ENCODE data around the gene PRG3.
"Not testable (repeated sequence)": the region's sequence is repeated elsewhere in the genome, so short reads cannot be mapped to it uniquely, and the experiment has no call there.

PRG3 gene

GRCh38 chr11:57408771-57409170 is 27.8 kb upstream of the PRG3 start:
- no peak for DNase-seq (ENCODE audit: low read depth in 3 of 3)

DNA sequence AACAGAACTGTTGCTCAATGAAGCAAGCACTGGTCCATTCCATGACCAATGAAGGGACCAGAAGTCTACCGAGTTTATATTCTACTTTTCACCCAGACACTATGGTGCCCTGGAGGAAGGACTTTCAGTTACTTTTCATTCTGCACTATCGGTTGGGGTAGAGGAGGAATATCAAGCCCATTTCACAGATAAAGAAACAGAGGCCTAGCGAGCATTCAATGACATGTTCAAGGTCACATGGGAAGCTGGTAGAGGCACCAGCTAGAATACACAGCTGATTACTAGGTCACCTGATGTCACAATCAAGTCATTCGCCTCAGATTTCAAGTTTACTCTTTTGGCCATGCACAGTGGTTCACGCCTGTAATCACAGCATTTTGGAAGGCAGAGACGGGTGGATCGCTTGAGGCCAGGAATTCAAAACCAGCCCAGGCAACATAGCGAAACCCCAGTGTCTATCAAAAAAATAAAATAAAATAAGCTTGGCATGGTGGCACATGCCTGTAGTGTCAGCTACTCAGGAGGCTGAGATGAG is 27.1 kb upstream of the PRG3 start:
- DNase-seq (ENCODE audit: low read depth in 3 of 3), result no peak

DNA sequence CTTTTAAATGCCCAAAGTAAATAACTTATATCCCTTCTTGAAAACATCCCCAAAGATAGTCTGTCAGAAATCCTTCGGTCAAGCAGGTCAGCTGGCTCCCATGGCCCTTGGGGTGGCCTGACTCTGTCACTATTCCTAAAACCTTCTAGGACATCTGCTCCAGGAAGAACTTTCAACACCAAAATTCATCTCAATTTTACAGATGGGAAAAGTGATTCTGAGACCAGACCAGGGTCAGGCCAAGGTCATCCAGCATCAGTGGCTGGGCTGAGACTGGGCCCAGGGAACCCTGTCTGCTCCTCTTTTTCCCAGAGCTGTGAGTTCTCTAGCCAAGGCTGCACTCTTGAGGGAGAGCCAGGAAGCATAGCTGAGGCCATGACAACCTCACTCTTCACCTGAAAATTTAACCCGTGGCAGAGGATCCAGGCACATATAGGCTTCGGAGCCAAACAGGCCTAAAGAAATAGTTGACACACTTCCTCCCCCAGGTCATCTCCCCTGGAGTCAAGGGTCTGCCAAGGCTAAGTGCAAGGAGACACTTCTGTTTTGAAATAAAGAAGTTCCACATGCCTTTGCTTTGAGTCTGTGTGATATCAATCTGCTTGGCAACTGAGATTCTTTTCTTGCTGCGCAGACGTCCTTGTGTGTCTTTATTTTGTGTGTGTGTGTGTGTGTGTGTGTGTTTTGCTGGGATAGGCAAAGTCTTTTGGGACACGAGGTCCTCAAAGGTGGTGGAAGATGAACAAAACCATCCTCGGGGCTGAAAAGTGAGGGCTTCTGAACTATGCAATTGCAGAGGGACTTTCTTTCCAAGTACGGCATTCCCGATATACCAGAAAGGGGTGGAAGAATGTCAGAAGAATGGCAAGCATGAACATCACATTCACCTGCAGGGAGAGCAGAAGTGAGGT is 26.3 kb upstream of the PRG3 start:
- DNase-seq (ENCODE audit: low read depth in 3 of 3), result no peak

- peak; percentile 25 to 40 (median 27) for DNase-seq (ENCODE audit: low read depth in 3 of 3)
Observed at GRCh38 chr11:57406337-57406904, 25.5 kb upstream of the PRG3 start.

DNA sequence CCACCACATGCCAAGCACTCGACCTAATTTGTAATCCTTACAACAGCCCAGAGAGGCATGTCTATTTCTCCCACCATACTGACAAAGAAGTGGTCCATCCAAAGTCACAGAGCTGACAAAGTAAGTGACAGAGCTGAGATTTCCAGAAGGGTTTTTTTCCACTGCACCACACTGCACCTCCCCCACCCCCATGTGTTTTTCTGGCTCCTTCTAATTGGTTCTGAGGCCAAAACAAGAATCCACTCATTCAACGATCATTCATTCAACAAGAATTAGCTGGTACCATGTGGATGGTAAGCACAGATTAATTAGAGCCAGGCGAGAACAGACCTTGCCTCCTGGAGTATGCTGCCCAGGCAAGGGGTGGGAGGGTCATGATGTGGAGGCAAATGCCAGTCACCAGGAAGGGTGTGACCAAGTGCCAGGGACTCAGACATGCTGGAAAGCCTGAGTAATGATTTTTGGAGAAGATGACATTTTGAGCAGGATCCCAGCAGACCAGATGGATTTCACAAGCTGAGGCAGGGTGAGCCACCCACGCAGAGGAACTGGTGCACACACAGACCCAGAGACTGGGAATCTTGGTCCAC is 24.4 kb upstream of the PRG3 start:
- DNase-seq (ENCODE audit: low read depth in 3 of 3), result no peak

DNA sequence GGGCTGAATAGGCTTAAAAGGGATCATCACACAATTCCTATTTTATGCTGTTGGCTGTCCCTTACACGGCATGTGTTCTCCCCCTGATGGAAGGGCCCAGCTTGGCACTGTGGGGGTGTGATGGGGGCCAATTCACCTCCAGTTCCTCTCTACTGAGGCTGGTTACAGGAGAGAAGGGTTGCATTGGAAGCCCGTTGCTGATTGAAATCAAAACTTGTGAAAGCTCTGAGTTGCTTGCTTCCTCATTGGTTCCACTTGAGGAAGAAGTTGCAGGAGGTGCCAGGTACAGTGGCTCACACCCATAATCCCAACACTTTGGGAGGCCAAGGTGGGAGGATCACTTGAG is 22.8 kb upstream of the PRG3 start:
- DNase-seq (ENCODE audit: low read depth in 3 of 3), result no peak

DNA sequence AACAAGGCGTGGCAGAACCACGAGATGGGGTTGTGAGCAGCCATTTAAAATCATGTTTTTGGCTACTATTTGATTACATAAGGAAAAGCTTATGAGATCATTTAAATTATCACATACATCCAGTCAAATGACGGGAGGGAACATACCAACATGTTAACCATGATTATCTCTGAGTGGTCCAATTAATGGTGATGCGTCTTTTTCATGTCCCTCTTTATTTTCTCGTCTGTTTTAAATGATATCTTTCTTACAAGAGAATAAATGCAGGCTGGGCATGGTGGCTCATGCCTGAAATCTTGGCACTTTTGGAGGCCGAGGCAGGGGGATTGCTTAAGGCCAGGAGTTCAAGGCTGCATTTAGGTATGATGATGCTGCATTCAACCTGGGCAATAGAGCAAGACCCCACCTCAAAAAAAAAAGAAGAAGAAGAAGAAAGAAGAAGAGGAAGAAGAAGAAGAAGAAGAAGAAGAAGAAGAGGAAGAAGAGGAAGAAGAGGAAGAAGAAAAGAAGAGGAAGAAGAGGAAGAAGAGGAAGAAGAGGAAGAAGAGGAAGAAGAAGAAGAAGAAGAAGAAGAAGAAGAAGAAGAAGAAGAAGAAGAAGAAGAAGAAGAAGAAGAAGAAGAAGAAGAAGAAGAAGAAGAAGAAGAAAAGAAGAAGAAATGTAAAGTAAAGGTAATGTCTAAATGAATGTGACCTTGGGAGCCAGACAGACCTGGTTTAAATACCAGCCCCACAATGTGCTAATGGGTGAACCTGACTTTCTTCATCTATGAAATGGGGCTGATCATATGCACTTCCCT is 22.3 kb upstream of the PRG3 start:
- DNase-seq (ENCODE audit: low read depth in 3 of 3), result not testable (repeated sequence)

DNA sequence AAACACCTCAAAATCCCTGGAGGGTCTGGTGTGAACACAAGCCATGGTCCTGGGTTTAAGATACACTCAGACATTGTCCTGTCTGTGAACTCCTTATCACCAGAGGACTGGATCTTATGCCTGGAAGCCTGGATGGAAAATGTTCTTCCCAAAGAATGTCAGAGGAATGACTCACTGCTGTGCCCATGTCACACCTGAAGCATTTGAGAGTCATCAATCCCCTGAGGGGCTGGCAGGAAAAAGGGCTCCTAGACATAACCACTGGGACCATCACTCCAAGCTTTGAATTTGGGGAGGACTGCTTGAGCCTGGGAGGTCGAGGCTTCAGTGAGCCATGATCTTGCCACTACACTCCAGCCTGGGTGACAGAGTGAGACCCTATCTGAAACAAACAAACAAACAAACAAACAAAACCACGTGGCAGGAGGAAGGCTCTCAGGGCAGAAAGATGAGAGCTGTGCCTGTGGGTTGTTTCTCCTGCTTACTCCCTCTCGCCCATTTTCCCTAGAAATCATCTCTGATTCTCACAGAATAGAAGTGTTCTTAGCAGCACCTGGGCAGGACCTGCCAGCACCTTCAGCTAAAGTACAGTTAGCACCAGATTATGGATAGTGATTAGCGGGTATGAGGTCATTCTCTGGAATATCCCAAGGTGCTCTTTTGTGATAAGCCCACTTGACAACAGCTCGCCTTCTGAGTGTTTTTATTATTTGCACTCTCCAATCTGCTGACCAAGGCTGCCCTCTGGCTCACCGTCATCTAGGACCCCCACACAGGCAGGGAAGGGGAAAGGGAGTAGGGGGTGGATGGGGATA is 21.4 kb upstream of the PRG3 start:
- no peak for DNase-seq (ENCODE audit: low read depth in 3 of 3)

- no peak for DNase-seq (ENCODE audit: low read depth in 3 of 3)
Observed at GRCh38 chr11:57399972-57400578, 19.1 kb upstream of the PRG3 start.

DNA sequence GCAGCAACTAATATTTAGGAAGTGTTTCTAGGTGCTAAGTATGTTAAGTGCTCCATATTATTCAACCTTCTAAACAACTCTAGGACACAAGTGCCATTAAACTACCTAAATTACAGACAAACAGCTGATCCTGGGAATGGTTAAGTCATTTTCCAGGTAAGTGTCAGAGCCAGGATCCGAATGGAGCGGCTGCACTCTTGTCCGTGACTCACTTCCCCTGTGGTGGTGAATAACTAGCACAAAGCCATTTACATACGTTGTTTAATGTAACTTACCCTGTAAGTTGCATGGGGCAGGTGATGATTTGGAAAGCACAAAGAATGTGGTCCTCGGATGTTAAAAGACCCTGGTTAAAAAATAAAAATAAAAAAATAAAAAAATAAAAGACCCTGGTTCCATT is 18.3 kb upstream of the PRG3 start:
- no peak for DNase-seq (ENCODE audit: low read depth in 3 of 3)

DNA sequence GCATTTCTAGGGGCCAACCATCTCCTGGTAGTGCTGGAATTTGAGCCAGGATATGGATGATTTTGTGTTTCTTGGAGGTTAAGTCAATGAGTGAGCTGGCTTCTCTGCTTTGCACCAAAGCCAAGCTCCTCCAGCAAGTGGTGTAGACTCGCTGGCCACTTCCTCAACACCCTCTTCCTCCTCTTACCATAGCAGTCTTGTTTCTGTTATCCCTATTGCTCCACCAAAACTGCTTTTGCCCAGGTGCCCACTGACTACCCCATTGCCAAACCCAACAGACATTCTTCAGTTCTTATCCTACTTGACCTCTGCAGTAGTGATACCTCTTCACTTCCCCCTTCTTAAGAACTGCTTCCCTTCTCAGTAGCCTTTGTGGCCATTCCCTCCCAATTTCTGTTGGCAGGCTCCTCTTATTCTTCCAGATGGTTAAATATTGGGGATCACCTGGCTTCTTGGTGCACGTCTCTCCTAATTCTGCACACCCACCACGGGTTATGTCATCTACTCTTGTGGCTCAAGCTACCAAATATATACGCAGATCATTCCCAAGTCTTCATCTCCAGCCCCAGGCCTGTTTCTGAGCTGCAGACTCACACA is 16.5 kb upstream of the PRG3 start:
- no peak for DNase-seq (ENCODE audit: low read depth in 3 of 3)

- no peak for DNase-seq (ENCODE audit: low read depth in 3 of 3)
Observed at GRCh38 chr11:57396744-57397143, 15.8 kb upstream of the PRG3 start.

DNA sequence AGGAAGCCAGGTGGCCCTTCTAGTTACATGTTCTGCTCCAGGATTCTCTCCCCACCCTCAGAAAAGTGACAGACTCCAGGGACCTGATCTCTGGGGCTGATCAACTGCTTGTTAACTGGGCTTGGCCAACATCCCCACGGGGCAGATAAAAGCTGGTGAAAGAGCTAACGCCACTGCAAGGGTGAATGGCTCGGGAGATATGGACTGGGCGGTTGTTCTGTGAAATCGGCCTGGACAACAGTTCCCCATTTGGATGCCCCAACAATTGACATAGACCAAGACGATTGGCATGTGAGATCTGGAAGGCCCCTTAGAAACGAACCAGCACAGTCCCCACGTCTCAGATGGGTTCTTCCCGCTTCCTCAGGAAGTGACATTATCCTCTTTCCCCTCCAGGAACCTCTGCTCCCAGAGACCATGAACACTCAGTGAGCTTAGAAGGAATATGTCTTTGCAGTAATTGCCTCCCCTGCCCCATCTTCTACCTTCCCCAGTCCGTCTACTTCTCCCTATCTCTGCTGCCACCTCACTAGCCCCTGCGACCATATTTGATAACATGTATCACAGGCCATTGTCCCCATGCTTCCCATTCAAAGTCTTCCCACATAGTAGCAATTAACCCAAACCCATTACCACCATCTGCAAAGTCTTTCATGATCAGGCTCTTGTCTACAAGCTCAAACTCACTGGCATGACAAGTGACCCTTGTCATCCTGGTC is 15.1 kb upstream of the PRG3 start:
- DNase-seq (ENCODE audit: low read depth in 3 of 3), result no peak

GRCh38 chr11:57394203-57394965 is 13.4 kb upstream of the PRG3 start:
- no peak for DNase-seq (ENCODE audit: low read depth in 3 of 3)

DNA sequence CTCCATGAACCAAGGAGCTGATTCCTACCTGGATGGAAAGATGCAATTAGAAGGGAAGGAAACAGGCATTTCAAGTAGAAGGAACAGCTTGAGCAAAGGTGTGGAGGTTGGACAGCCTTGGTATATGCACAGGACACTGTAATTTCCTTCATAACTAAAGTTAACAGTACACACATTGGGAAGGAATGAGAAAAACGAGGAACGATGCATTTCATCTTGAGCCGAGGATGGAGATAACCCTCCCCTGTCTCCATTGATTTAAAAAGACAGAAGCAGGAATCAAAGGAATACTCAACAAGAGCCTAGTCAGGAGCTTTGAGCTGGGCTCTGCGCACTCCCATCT is 11.8 kb upstream of the PRG3 start:
- no peak for DNase-seq (ENCODE audit: low read depth in 3 of 3)

GRCh38 chr11:57392066-57392762 is 11.3 kb upstream of the PRG3 start:
- DNase-seq (ENCODE audit: low read depth in 3 of 3), result no peak

GRCh38 chr11:57391539-57391938 is 10.6 kb upstream of the PRG3 start:
- no peak for DNase-seq (ENCODE audit: low read depth in 3 of 3)

GRCh38 chr11:57391111-57391510 is 10.2 kb upstream of the PRG3 start:
- no peak for DNase-seq (ENCODE audit: low read depth in 3 of 3)
